HCT116 (cell line): ENCODE data around the gene FUT6. TPM values are rescaled to one million over a fixed set of nuclear protein-coding genes. Genes with fewer than 3 reads are reported as not detected.

Experiments
- ATAC-seq: fragments of 200-7000 bp; cut with Tn5 transposase; 2 replicates; pipeline ENCODE4 v1.9.1; 2020; ENCODE audit warnings: mild to moderate bottlenecking, moderate library complexity
- BruUV-seq: library from RNA; stranded (reverse); fragments of 400-500 nt; replicated peaks from 2 replicates; lab custom pipeline; 2021; lab: Mats Ljungman, UMichigan
- CTCF ChIA-PET: fragments of 300-600 bp; sonication (Branson Sonifier 250); formaldehyde crosslinking; loops from one replicate; lab custom pipeline; 2021; ENCODE audit warnings: antibody characterized with exemption; lab: Charles Lee
- POLR2A ChIA-PET: fragments of 300-600, 350-600 bp; sonication (Branson Sonifier 250); formaldehyde crosslinking; loops from one replicate; lab custom pipeline; 2021; ENCODE audit warnings: antibody characterized with exemption; lab: Charles Lee
- RAD21 ChIA-PET, 2 experiments: fragments of 300-600 bp; sonication (Branson Sonifier 250); formaldehyde crosslinking; loops; one replicate each; lab custom pipeline; 2023; ENCODE audit warnings: low total read pairs in 2 of 2; ENCODE audit not compliant: uncharacterized antibody in 2 of 2, unreplicated experiment in 2 of 2, low non-redundant PET in 1 of 2; lab: Charles Lee
- DNase-seq: peaks from one replicate; pipeline ENCODE4 v3.0.0-alpha.2; 2010; ENCODE audit warnings: low read depth, low spot score
- H2AFZ ChIP-seq: fragments of 200-600 bp; shearing (Covaris generic), sonication (generic); 2 replicates; pipeline ENCODE4 v1.6.1; 2017; ENCODE audit warnings: low read depth, mixed run types, mixed read lengths, antibody characterized with exemption, low read length; ENCODE audit not compliant: poor library complexity, severe bottlenecking
- H3K27ac ChIP-seq: 2 replicates; pipeline ENCODE4 v1.5.1; 2012; ENCODE audit warnings: low read depth, low read length
- H3K27me3 ChIP-seq: fragments of 200-600 bp; sonication (generic); 2 replicates; pipeline ENCODE4 v1.6.1; 2016; ENCODE audit warnings: mixed run types, low read length, mixed read lengths; ENCODE audit not compliant: insufficient read depth
- H3K36me3 ChIP-seq, 2 experiments: fragments of 200-500 bp in 1 of 2; fragments of 200-600 bp in 1 of 2; sonication (Bioruptor generic) in 1 of 2; sonication (generic) in 1 of 2; 2 replicates each; pipeline versions ENCODE4 v1.5.1 to v1.6.1; 2014 to 2016; ENCODE audit warnings: low read length in 2 of 2, inconsistent platforms in 1 of 2, mixed read lengths in 1 of 2, mixed run types in 1 of 2; ENCODE audit not compliant: insufficient read depth in 2 of 2, control insufficient read depth in 1 of 2
- H3K4me1 ChIP-seq, 2 experiments: fragments of 200-600 bp in 1 of 2; sonication (generic) in 1 of 2; 2 replicates each; pipeline versions ENCODE4 v1.5.1 to v1.6.1; 2012 to 2017; ENCODE audit warnings: low read length in 2 of 2, inconsistent platforms in 1 of 2, mild to moderate bottlenecking in 1 of 2, mixed read lengths in 1 of 2, mixed run types in 1 of 2, moderate library complexity in 1 of 2; ENCODE audit not compliant: insufficient read depth in 2 of 2, control insufficient read depth in 1 of 2
- H3K4me2 ChIP-seq: fragments of 200-600 bp; sonication (generic); 2 replicates; pipeline ENCODE4 v1.6.1; 2017; ENCODE audit warnings: mixed run types, low read length, mixed read lengths
- H3K4me3 ChIP-seq, 2 experiments: fragments of 200-600 bp in 1 of 2; sonication (generic) in 1 of 2; replicated peaks in 1 of 2; 2 replicates each; pipeline ENCODE4 v1.5.1; 2011 to 2016; ENCODE audit warnings: low read length in 2 of 2, control low read depth in 1 of 2, low read depth in 1 of 2, mild to moderate bottlenecking in 1 of 2, mixed read lengths in 1 of 2, mixed run types in 1 of 2
- H3K79me2 ChIP-seq: fragments of 200-600 bp; sonication (generic); 2 replicates; pipeline ENCODE4 v1.6.1; 2017; ENCODE audit warnings: mild to moderate bottlenecking, mixed run types, low read length, moderate library complexity, mixed read lengths; ENCODE audit not compliant: insufficient read depth
- H3K9ac ChIP-seq: fragments of 200-600 bp; sonication (generic); 2 replicates; pipeline ENCODE4 v1.6.1; 2016; ENCODE audit warnings: low read length, mixed read lengths
- H3K9me2 ChIP-seq: fragments of 200-600 bp; sonication (generic), shearing (Covaris generic); 2 replicates; pipeline ENCODE4 v1.6.1; 2017; ENCODE audit warnings: mixed run types, mild to moderate bottlenecking, moderate library complexity; ENCODE audit not compliant: insufficient read depth
- H3K9me3 ChIP-seq, 2 experiments: fragments of 200-500 bp in 1 of 2; fragments of 200-600 bp in 1 of 2; sonication (Bioruptor generic) in 1 of 2; sonication (generic) in 1 of 2; 2 replicates each; pipeline ENCODE4 v1.6.1; 2014 to 2017; ENCODE audit warnings: low read length in 2 of 2, mixed read lengths in 2 of 2, inconsistent platforms in 1 of 2, low read depth in 1 of 2, mild to moderate bottlenecking in 1 of 2, mixed run types in 1 of 2, moderate library complexity in 1 of 2; ENCODE audit not compliant: control insufficient read depth in 1 of 2, insufficient read depth in 1 of 2
- H4K20me1 ChIP-seq: fragments of 200-600 bp; sonication (generic), shearing (Covaris generic); 2 replicates; pipeline ENCODE4 v1.6.1; 2017; ENCODE audit warnings: mixed run types, mild to moderate bottlenecking, moderate library complexity; ENCODE audit not compliant: insufficient read depth
- CTCF ChIP-seq, 3 experiments: fragments of 200-600 bp in 1 of 3; sonication (generic) in 1 of 3; IDR thresholded peaks in 2 of 3; conservative IDR thresholded peaks in 1 of 3; 2 replicates each; pipeline ENCODE4 v1.5.1; 2012 to 2017; ENCODE audit warnings: low read depth in 2 of 3, low read length in 2 of 3, antibody characterized with exemption in 1 of 3, borderline replicate concordance in 1 of 3, control low read depth in 1 of 3, mild to moderate bottlenecking in 1 of 3, mixed read lengths in 1 of 3, mixed run types in 1 of 3, moderate library complexity in 1 of 3; ENCODE audit not compliant: insufficient read depth in 1 of 3
- ELF1 ChIP-seq: IDR thresholded peaks from 2 replicates; pipeline ENCODE4 v1.6.1; 2012; ENCODE audit warnings: low read depth, borderline replicate concordance
- SP1 ChIP-seq: IDR thresholded peaks from 2 replicates; pipeline ENCODE4 v1.6.1; 2012; ENCODE audit warnings: low read depth
- intact Hi-C: fragments of 100-400 bp; cut with micrococcal nuclease; formaldehyde crosslinking; loops from 2 replicates; pipeline ENCODE4 v1.10.0; 2022
- total RNA-seq: library from RNA; stranded (reverse); gene quantifications from one replicate; pipeline ENCODE4 v1.2.1, GENCODE V29; 2021; ENCODE audit not compliant: unreplicated experiment

FUT6 gene
- total RNA-seq, 1 experiment from 2014 or later, result not detected

GRCh38 chr19:5864725-5865486 is 25.4 kb upstream of the FUT6 start:
- POLR2A ChIA-PET, result no interaction called here
- TF ChIP-seq CTCF (IDR thresholded peaks at IDR 0.05 in 2 of 3, conservative IDR thresholded peaks at IDR 0.05 in 1 of 3; ENCODE audit: borderline replicate concordance in 1 of 3, insufficient read depth in 1 of 3, low read depth in 2 of 3, low read length in 2 of 3), result peak in 2 of 3 experiments; percentile 30 to 47; a peak in 3 of 6 replicates
- no peak for TF ChIP-seq SP1
- no peaks in the 10 kb centered on the region for H3K79me2 ChIP-seq
- no peak overlapping the region for H3K9ac ChIP-seq
- ATAC-seq (peak; percentile 52), DNase-seq (no peak)
- no peak overlapping the region for H2AFZ ChIP-seq
- H3K4me3 ChIP-seq, result no peak overlapping the region
- intact Hi-C loops, result no loop called here
- H3K4me2 ChIP-seq, result no peak overlapping the region
- H3K9me3 ChIP-seq, result no peaks in the 10 kb centered on the region
- H3K27me3 ChIP-seq, result no peaks in the 10 kb centered on the region
- no peaks in the 10 kb centered on the region for H4K20me1 ChIP-seq
- CTCF ChIA-PET, result no interaction called here
- H3K27ac ChIP-seq, result no peak overlapping the region
- RAD21 ChIA-PET, result no interaction called here
- no peaks in the 10 kb centered on the region for H3K9me2 ChIP-seq
- H3K4me1 ChIP-seq, result no peaks in the 10 kb centered on the region; a peak in 1 of 4 replicates
- H3K36me3 ChIP-seq, result no peaks in the 10 kb centered on the region
- no TSS peak for BruUV-seq

- ChIA-PET POLR2A (no interaction called here), RAD21 (no interaction called here), CTCF (no interaction called here)
- no peak for DNase-seq
- Histone ChIP-seq H3K36me3 (no peaks in the 10 kb centered on the region), H3K27ac (no peak overlapping the region), H2AFZ (no peak overlapping the region), H3K9me2 (no peaks in the 10 kb centered on the region), H3K9me3 (no peaks in the 10 kb centered on the region), H3K27me3 (no peaks in the 10 kb centered on the region), H3K4me1 (no peaks in the 10 kb centered on the region; a peak in 1 of 4 replicates), H3K4me2 (no peak overlapping the region), H3K79me2 (no peaks in the 10 kb centered on the region), H3K4me3 (no peak overlapping the region), H3K9ac (no peak overlapping the region), H4K20me1 (no peaks in the 10 kb centered on the region)
- intact Hi-C loops, result no loop called here
- TF ChIP-seq ELF1, result no peak
- ATAC-seq, result no peak
- no TSS peak for BruUV-seq
Measured at GRCh38 chr19:5864013-5864720, 24.7 kb upstream of the FUT6 start.
